ENCODE results near the gene CBL. TPM values are rescaled to one million over a fixed set of nuclear protein-coding genes. Genes with fewer than 3 reads are reported as not detected.

CBL gene
- total and polyA plus RNA-seq, 2 donors, result 8.0 to 15.5 TPM

DNA sequence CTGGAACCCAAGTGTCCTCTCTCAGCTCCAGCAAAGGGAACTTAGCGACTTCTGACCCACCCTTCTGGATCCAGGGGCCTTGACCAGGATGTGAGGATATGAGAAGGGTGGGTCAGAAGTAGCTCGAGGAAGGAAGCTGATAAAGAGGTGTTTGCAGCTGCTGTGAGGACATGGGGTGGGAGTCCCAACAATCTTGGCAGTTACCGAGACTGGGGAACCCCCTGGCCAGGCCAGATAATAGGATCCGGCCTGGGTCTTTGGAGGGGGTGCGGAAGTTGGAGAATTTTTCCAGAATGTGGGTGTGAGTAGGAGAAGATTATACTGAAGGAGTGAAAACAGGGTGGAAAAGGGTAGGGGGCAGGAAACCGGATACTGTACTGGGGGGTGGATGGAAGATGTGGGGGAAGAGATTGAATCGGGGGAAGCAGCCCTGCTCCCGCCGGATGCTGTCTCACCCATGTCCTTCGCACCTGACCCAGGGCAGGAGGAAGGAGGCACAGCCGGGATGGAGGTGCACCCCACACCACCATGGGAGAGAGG, 113.6 kb downstream of the CBL start:
- 48% methylated on average over 11 of the region's 11 CpGs for WGBS
- Histone ChIP-seq H3K4me1 (ENCODE audit: insufficient read depth) (no peaks in the 10 kb centered on the region), H3K36me3 (ENCODE audit: insufficient read depth) (no peaks in the 10 kb centered on the region), H3K27ac (ENCODE audit: low read depth) (peak overlapping the region; percentile 83), H3K4me3 (ENCODE audit: low read depth, low read length) (no peak overlapping the region)
- no peak for DNase-seq (ENCODE audit: extremely low spot score)

DNA sequence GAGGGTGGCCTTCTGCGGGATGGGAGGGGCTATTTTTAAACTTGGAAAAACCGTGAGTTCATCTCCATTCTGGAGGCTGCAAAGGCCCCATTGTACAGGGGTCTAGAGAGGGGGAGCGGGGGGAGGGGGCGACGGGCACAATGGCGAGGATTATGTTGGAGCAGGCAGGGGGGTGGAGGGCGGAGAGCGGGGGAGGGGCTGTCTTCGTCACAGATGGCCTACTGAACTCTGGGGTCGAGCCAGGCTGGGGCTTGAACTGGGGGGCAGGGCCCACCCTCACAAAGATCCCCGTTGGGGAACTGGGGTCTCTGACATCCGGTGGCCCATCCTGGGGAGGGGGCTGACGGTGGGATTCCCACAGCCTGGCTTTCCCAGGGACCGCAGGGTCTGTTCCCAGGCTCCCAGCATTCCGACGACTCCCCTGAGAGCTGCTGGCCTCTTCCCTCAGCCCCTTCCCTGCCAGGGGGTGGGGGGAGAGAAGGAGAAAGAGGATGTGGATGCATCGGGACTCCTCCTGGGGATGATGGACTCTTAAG, 114.2 kb downstream of the CBL start:
- H3K4me1 ChIP-seq (ENCODE audit: insufficient read depth), result no peaks in the 10 kb centered on the region
- no peak for DNase-seq (ENCODE audit: extremely low spot score)
- WGBS, result 17% methylated on average over 17 of the region's 17 CpGs

DNA sequence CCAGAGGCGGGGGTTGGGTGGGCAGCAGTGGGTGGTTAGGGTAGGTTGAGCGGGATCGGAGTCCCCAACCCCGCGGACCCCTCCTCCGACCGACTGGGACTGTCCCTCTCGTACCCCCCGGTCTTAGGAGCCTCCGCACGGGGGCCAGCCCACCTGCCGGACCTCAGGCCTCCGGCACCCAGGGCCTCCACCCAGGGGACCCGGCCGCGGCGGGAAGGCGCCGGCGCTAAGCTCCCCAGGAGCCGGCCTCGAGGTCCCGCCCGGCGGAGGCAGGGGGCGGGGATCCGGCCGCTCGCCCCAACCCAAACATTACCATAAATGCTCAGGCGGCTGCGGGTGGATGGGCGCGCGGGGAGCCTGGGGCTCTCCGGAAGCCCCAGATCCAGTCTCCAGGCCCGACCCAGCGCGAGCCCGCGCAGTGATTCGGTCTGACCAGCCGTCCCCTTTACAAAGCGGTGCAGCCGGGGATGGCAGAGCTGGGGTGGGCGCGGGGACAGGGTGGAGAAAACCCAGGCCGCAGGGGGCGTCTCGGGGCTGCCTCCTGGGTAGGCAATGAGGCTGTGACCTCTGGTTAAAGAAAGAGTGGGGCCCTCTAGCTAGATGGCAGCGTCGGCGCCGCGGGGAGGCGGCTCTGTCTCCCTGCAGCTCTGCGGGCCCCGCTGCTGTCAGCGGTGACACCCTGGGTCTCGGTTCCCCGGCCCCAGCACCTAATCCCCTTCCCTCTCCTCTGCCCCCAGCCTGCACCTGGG, 114.8 kb downstream of the CBL start:
- Histone ChIP-seq H3K36me3 (ENCODE audit: insufficient read depth) (no peaks in the 10 kb centered on the region), H3K27ac (ENCODE audit: low read depth) (peak overlapping the region; percentile 87), H3K4me1 (ENCODE audit: insufficient read depth) (no peaks in the 10 kb centered on the region), H3K4me3 (ENCODE audit: low read depth, low read length) (peak overlapping the region; percentile 44)
- 1% methylated on average over 60 of the region's 60 CpGs for WGBS
- no peak for DNase-seq (ENCODE audit: extremely low spot score)

More for the DNA sequence above, 114.2 kb downstream of the CBL start:
- peak overlapping the region; percentile 83 for H3K27ac ChIP-seq (ENCODE audit: low read depth)
- H3K36me3 ChIP-seq (ENCODE audit: insufficient read depth), result no peaks in the 10 kb centered on the region
- peak overlapping the region; percentile 44 for H3K4me3 ChIP-seq (ENCODE audit: low read depth, low read length)

DNA sequence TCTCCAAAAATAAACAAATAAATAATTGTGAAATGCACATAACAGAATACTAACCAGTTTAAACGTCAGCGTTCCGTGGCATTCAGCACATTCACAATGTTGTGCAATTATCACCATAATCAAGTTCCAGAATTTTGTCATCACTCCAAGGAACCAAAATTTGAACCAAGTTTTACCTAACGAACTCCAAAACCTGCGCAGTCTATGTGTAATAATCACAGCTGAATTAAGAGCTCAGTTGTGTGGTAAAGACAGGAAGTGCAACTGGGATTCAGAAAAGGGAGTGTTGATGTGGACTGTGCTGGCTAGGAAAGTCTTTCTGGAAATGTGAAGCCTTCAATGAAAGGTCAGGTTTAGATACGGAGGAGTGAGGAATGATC, 116.2 kb downstream of the CBL start:
- H3K36me3 ChIP-seq (ENCODE audit: insufficient read depth), result no peaks in the 10 kb centered on the region
- peak overlapping the region; percentile 38 for H3K27ac ChIP-seq (ENCODE audit: low read depth)
- WGBS, result 47% methylated on average over 6 of the region's 6 CpGs
- DNase-seq (ENCODE audit: extremely low spot score), result no peak
- no peak overlapping the region for H3K4me3 ChIP-seq (ENCODE audit: low read depth, low read length)
- no peaks in the 10 kb centered on the region for H3K4me1 ChIP-seq (ENCODE audit: insufficient read depth)

DNA sequence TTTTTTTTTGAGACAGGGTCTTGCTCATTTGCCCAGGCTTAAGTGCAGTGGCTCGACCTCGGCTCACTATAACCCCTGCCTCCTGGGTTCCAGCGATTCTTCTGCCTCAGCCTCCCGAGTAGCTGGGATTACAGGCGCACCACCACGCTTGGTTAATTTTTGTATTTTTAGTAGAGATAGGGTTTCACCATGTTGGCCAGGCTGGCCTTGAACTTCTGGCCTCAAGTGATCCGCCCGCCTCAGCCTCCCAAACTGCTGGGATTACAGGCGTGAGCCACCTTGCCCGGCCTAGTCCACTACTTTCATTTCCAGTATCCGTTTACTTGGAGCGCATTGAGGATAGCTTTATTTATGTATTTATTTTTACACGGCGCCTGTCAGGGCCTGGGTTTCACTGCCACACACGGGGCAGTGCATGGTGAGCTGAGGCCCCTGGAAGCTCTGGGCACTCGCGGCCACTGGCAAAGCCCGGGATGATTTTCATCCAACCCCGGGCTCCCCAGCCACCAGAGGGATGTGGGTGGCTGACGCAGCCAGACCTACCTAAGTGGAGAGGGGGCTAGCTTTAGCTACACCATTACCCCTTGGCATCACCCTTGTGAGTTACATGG, 116.9 kb downstream of the CBL start:
- Histone ChIP-seq H3K4me3 (ENCODE audit: low read depth, low read length) (no peak overlapping the region), H3K4me1 (ENCODE audit: insufficient read depth) (no peaks in the 10 kb centered on the region), H3K27ac (ENCODE audit: low read depth) (peak overlapping the region; percentile 38), H3K36me3 (ENCODE audit: insufficient read depth) (no peaks in the 10 kb centered on the region)
- WGBS, result 90% methylated on average over 20 of the region's 20 CpGs
- DNase-seq (ENCODE audit: extremely low spot score), result no peak

DNA sequence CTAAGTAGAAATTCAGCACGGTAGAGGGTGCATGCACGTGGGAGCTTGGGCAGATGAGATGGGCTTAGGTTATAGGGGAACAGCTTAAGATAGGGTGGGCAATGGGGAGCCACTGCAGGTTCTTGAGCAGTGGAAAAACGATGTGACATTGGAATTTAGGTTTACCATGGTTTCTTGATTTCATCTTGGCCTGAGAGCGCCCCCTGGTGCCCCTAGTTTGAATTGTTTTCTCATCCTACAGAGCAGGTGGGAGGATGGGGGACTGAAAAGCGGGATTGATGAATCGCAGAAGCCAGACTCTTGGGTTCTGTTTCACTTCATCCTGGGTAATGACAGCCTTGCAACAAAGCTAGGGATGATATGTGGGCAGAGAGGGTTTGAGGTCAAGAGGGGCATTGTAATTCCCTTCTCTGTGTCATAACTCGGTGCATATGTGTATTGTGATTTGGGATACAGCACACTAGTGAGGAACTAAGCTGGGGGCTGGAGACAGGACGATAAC, 117.4 kb downstream of the CBL start:
- Histone ChIP-seq H3K36me3 (ENCODE audit: insufficient read depth) (no peaks in the 10 kb centered on the region), H3K4me3 (ENCODE audit: low read depth, low read length) (no peak overlapping the region), H3K27ac (ENCODE audit: low read depth) (no peak overlapping the region), H3K4me1 (ENCODE audit: insufficient read depth) (no peaks in the 10 kb centered on the region)
- WGBS, result 17% methylated on average over 8 of the region's 8 CpGs
- DNase-seq (ENCODE audit: extremely low spot score), result no peak

DNA sequence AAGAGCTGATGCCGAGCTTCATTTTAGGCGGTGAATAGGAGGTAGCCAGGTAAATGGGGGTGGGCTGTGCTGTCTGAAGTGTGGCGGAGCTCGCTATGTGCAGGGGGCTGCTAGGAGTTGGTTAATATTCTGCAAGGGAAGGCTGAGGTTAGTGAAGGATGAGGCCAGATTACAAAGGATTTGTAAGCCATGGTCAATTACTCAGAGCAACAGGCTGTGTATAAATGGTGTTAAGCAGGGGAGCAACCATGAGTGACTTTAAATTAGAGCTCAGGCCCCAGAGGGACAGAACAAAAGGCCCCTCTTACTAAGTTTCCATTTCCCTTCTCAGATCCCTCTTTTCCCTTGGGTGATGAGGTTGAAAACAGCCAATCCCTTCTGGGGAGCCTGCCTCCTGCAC, 118.0 kb downstream of the CBL start:
- H3K4me3 ChIP-seq (ENCODE audit: low read depth, low read length), result no peak overlapping the region
- no peaks in the 10 kb centered on the region for H3K4me1 ChIP-seq (ENCODE audit: insufficient read depth)
- H3K36me3 ChIP-seq (ENCODE audit: insufficient read depth), result no peaks in the 10 kb centered on the region
- no peak overlapping the region for H3K27ac ChIP-seq (ENCODE audit: low read depth)
- WGBS, result 46% methylated on average over 4 of the region's 4 CpGs
- no peak for DNase-seq (ENCODE audit: extremely low spot score)

DNA sequence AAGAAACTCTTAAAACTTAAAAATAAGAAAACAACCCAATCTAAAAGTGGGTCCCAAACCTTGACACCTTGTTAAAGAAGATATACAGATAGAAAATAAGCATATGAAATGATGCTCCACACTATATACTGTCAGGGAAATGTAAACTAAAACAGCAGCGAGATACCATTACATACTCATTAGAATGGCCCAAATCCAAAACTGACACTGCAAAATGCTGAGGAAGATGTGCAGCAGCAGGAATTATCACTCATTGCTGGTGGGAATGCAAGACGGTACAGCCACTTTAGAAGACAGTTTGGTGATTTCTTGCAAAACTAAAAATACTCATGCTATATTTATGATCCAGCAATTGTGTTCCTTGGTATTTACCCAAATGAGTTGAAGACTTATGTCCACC, 123.2 kb downstream of the CBL start:
- Histone ChIP-seq H3K4me1 (ENCODE audit: insufficient read depth) (no peaks in the 10 kb centered on the region), H3K36me3 (ENCODE audit: insufficient read depth) (no peaks in the 10 kb centered on the region), H3K27ac (ENCODE audit: low read depth) (no peak overlapping the region), H3K4me3 (ENCODE audit: low read depth, low read length) (no peak overlapping the region)
- no peak for DNase-seq (ENCODE audit: extremely low spot score)
- 52% methylated on average over 2 of the region's 2 CpGs for WGBS

DNA sequence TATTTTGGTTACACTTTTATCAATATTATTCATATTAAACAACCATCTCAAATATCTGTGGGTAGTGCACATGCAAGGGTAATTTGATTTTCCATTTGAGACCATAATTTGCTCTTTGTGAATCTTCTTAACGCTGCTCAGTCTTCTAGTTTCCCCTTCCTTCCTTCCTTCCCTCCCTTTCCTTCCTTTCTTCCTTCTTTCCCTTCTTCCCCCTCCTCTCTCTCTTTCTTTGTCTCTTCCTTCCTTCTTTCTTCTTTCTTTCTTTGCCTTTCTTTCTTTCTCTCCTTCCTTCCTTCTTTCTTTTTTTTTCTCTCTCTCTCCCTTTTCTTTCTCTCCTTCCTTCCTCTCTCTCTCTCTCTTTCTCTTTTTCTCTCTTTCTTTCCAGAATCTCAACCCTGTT, 124.1 kb downstream of the CBL start:
- Histone ChIP-seq H3K27ac (ENCODE audit: low read depth) (no peak overlapping the region), H3K36me3 (ENCODE audit: insufficient read depth) (no peaks in the 10 kb centered on the region), H3K4me1 (ENCODE audit: insufficient read depth) (peaks cover 3% of the 10 kb centered on the region), H3K4me3 (ENCODE audit: low read depth, low read length) (no peak overlapping the region)
- 68% methylated on average over 1 of the region's 1 CpG for WGBS
- DNase-seq (ENCODE audit: extremely low spot score), result no peak

DNA sequence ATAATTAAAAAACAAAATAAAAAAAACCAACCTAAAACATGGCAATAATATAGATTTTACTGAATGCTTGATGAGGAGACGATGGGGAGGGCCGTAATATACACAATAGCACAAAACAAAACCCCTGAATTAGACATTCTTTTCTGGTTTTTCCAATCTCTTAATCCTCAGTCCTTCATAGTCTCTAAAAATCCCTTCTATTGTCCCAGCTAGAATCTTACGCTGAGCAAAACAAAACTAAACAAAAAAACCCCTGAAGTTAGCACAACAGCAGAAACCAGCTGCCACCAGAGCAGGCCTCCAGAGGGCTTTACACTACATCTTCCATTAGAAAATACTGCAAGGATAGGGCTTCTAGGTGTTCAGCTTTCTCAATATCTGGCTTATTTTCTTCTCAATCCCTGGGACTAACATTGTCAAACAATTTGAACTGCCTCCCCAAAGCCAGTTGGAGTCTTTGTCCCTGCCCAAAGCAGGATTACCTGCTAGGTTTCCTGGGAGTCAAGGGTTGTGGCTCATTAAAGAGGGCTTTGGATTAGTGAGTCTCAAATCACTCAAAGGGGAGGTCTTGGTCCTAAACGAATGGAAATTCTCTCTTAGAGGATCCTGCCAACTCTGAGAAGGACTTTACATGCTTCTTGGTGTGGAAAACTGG, 126.1 kb downstream of the CBL start:
- H3K4me3 ChIP-seq (ENCODE audit: low read depth, low read length), result no peak overlapping the region
- DNase-seq (ENCODE audit: extremely low spot score), result no peak
- no peaks in the 10 kb centered on the region for H3K36me3 ChIP-seq (ENCODE audit: insufficient read depth)
- peaks cover 4% of the 10 kb centered on the region for H3K4me1 ChIP-seq (ENCODE audit: insufficient read depth)
- no peak overlapping the region for H3K27ac ChIP-seq (ENCODE audit: low read depth)
- 79% methylated on average over 4 of the region's 4 CpGs for WGBS

DNA sequence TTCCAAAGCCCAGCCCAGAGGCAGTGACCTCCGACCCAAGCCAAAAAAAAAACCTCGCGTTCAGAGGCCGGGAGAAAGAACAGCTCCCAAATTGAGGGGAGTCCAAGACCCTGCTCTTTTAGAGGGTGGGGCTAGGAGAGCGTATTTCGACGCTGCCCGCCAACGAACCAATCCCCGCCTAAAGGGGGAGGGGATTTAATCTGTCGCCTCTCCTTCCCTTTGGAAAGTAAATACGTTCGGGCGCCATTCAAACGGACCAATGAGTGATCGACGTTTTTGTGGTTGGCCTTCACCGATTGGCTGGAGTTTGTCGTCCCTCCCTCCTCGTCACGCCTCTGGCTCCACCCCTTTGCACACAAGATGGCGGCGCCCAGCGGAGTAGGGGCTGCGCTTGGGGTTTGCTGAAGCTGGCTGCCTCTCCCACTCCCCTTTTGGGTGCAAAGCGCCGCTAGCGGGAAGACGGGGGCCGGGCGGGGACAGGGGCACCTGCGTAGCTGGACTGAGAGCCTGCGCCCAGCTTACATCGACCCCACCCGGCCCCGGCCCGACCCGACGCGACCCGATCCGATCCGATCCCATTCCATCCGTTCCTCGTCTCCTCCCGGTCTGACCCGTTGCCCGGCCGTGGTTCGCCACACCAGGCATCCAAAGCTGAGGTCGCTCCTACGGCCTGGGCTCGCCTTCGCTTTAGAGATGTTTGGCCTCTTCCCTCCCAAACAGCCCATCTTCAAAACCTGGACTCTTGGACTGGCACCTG, 128.2 kb downstream of the CBL start, which contains the start of gene RNF26:
Gene RNF26 (plus strand): TSS at position 354 of the 757 bp plus-strand sequence. CDS start 596 bp downstream, outside the sequence.
- peak within 1 kb of the TSS; percentile 89 for H3K4me3 ChIP-seq (ENCODE audit: low read depth, low read length)
- DNase-seq (ENCODE audit: extremely low spot score), result peak; percentile 98
- peak within 1 kb of the TSS; percentile 94 for H3K27ac ChIP-seq (ENCODE audit: low read depth)
- WGBS, result under 1% methylated on average over 54 of the region's 54 CpGs
- peaks cover 4% of the 10 kb centered on the region for H3K4me1 ChIP-seq (ENCODE audit: insufficient read depth)
- no peaks in the 10 kb centered on the region for H3K36me3 ChIP-seq (ENCODE audit: insufficient read depth)

DNA sequence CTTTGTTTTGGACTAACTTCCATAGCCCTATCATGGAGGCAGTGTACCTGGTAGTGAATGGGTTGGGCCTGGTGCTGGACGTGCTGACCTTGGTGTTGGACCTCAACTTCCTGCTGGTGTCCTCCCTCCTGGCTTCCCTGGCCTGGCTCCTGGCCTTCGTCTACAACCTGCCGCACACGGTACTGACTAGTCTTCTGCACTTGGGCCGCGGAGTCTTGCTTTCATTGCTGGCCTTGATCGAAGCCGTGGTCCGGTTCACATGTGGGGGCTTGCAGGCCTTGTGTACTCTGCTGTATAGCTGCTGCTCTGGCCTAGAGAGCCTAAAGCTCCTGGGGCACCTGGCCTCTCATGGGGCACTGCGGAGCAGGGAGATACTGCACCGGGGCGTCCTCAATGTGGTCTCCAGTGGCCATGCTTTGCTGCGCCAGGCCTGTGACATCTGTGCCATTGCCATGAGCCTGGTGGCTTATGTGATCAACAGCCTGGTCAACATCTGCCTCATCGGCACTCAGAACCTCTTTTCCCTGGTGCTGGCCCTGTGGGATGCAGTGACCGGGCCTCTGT, 129.0 kb downstream of the CBL start:
- H3K4me1 ChIP-seq (ENCODE audit: insufficient read depth), result peaks cover 4% of the 10 kb centered on the region
- 63% methylated on average over 15 of the region's 15 CpGs for WGBS
- no peaks in the 10 kb centered on the region for H3K36me3 ChIP-seq (ENCODE audit: insufficient read depth)
- H3K27ac ChIP-seq (ENCODE audit: low read depth), result no peak overlapping the region
- DNase-seq (ENCODE audit: extremely low spot score), result no peak
- H3K4me3 ChIP-seq (ENCODE audit: low read depth, low read length), result peak overlapping the region; percentile 89

Data from urinary bladder (tissue), 4 donors.